Lower leg skin (tissue), 3 donors: ENCODE data around the gene SORCS2.

Experiments
- CTCF ChIP-seq, 3 donors: fragments of 450-650 bp; IDR thresholded peaks; one replicate each; pipeline ENCODE4 v1.5.1; 2016; ENCODE audit warnings: antibody characterized with exemption in 3 of 3, mild to moderate bottlenecking in 3 of 3, moderate library complexity in 2 of 3
- POLR2A ChIP-seq, 2 donors: fragments of 450-650 bp; IDR thresholded peaks; one replicate each; pipeline ENCODE4 v1.6.1; 2016 to 2017; ENCODE audit warnings: antibody characterized with exemption in 2 of 2, mild to moderate bottlenecking in 1 of 2, moderate library complexity in 1 of 2

GRCh38 chr4:7287274-7287917 lies 95.1 kb downstream of the SORCS2 start:
- no peak for TF ChIP-seq POLR2A (IDR thresholded peaks at IDR 0.05)
- TF ChIP-seq CTCF (IDR thresholded peaks at IDR 0.05), result no peak
